SK-N-SH treated with all-trans-retinoic acid at 6 μM for 48 hours (cell line): ENCODE data around the gene DGUOK.

Source experiments
- ATAC-seq: fragments of 200-7000 bp; cut with Tn5 transposase; 3 replicates; pipeline ENCODE4 v1.9.1; 2020; ENCODE audit warnings: mild to moderate bottlenecking, moderate library complexity
- ARNTL ChIP-seq: fragments of 450-650 bp; formaldehyde crosslinking; IDR thresholded peaks from 2 replicates; pipeline ENCODE4 v1.5.0; 2020; ENCODE audit warnings: low read depth, mild to moderate bottlenecking, moderate library complexity, borderline replicate concordance
- CSDC2 ChIP-seq: fragments of 250-450 bp; sonication (Bioruptor Pico); IDR thresholded peaks from 2 replicates; pipeline ENCODE4 v1.5.0; 2020; ENCODE audit warnings: mild to moderate bottlenecking, moderate library complexity
- ESRRG ChIP-seq: fragments of 250-450 bp; sonication (Bioruptor Pico); IDR thresholded peaks from 2 replicates; pipeline ENCODE4 v1.6.1; 2021; ENCODE audit warnings: mild to moderate bottlenecking
- GLIS3 ChIP-seq: fragments of 250-450 bp; sonication (Bioruptor Pico); IDR thresholded peaks from 2 replicates; pipeline ENCODE4 v1.5.0; 2020; ENCODE audit warnings: mild to moderate bottlenecking, moderate library complexity
- ISL1 ChIP-seq: fragments of 250-450 bp; sonication (Bioruptor Pico); IDR thresholded peaks from 2 replicates; pipeline ENCODE4 v2.1.2; 2022; ENCODE audit warnings: mild to moderate bottlenecking, moderate library complexity
- OSR1 ChIP-seq: fragments of 250-450 bp; sonication (Bioruptor Pico); IDR thresholded peaks from 2 replicates; pipeline ENCODE4 v1.8.0; 2022; ENCODE audit warnings: moderate library complexity, mild to moderate bottlenecking, inconsistent platforms
- RARB ChIP-seq: fragments of 250-450 bp; sonication (Bioruptor Pico); IDR thresholded peaks from 2 replicates; pipeline ENCODE4 v1.8.0; 2021; ENCODE audit warnings: mild to moderate bottlenecking, moderate library complexity
- TCF4 ChIP-seq: fragments of 250-450 bp; sonication (Bioruptor Pico); IDR thresholded peaks from 2 replicates; pipeline ENCODE4 v1.8.0; 2021; ENCODE audit warnings: mild to moderate bottlenecking, moderate library complexity, borderline replicate concordance
- TOX ChIP-seq: fragments of 250-450 bp; sonication (Bioruptor Pico); IDR thresholded peaks from 2 replicates; pipeline ENCODE4 v1.8.0; 2021; ENCODE audit warnings: mild to moderate bottlenecking, moderate library complexity, borderline replicate concordance
- ZC3H10 ChIP-seq: fragments of 250-450 bp; sonication (Bioruptor Pico); IDR thresholded peaks from 2 replicates; pipeline ENCODE4 v1.5.1; 2021; ENCODE audit warnings: mild to moderate bottlenecking, moderate library complexity
- ZFP30 ChIP-seq: fragments of 450-650 bp; formaldehyde crosslinking; IDR thresholded peaks from 2 replicates; pipeline ENCODE4 v1.5.0; 2022; ENCODE audit warnings: mild to moderate bottlenecking, moderate library complexity
- ZNF565 ChIP-seq: fragments of 450-650 bp; formaldehyde crosslinking; conservative IDR thresholded peaks from 2 replicates; pipeline ENCODE4 v1.5.0; 2020; ENCODE audit warnings: low read depth, mild to moderate bottlenecking, moderate library complexity
- ZNF70 ChIP-seq: fragments of 450-650 bp; formaldehyde crosslinking; IDR thresholded peaks from 2 replicates; pipeline ENCODE4 v1.5.0; 2020; ENCODE audit warnings: mild to moderate bottlenecking, moderate library complexity
- ZNF8 ChIP-seq: fragments of 450-650 bp; formaldehyde crosslinking; IDR thresholded peaks from 2 replicates; pipeline ENCODE4 v1.5.0; 2020; ENCODE audit warnings: mild to moderate bottlenecking, moderate library complexity
- TF ChIP-seq, protein P1 (sequence below): fragments of 250-450 bp; sonication (Bioruptor Pico); IDR thresholded peaks from 2 replicates; pipeline ENCODE4 v1.5.0; 2020; ENCODE audit warnings: mild to moderate bottlenecking, moderate library complexity
- TF ChIP-seq, protein P2 (sequence below): fragments of 250-450 bp; sonication (Bioruptor Pico); IDR thresholded peaks from 2 replicates; pipeline ENCODE4 v1.8.0; 2021; ENCODE audit warnings: low read depth, mild to moderate bottlenecking, moderate library complexity, borderline replicate concordance
- TF ChIP-seq, protein P3 (sequence below): fragments of 250-450 bp; sonication (Bioruptor Pico); IDR thresholded peaks from 2 replicates; pipeline ENCODE4 v1.8.0; 2020; ENCODE audit warnings: mild to moderate bottlenecking, moderate library complexity, borderline replicate concordance
- TF ChIP-seq, protein P4 (sequence below): fragments of 250-450 bp; sonication (Bioruptor Pico); IDR thresholded peaks from 2 replicates; pipeline ENCODE4 v1.5.1; 2021; ENCODE audit warnings: mild to moderate bottlenecking, moderate library complexity
- TF ChIP-seq, protein P5 (sequence below): fragments of 250-450 bp; sonication (Bioruptor Pico); IDR thresholded peaks from 2 replicates; pipeline ENCODE4 v1.5.1; 2020; ENCODE audit warnings: low read depth, mild to moderate bottlenecking, moderate library complexity

DGUOK gene

DNA sequence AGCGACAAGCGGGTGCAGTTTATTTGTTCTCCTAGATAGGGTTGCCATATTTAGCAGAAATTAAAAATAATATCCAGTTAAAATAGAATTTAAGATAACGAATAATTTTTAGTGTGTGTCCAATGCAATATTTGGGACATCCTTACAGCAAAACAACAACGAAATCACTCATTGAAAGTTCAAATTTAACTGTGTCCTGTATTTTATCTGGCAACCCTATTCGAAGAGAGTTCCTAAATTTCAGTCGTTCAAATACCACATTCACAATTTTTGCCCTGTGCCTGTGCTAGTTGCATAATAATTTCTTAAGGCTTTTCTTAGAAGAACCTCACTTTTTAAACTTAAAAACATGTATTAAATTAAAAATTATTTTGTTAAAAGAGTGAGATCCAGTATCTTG, 664 bp downstream of the DGUOK start:
- no peak for ATAC-seq
- no peak for TF ChIP-seq ISL1 (CRISPR knock-in tag)
- TF ChIP-seq ZFP30 (CRISPR knock-in tag), result no peak
- TF ChIP-seq ZC3H10 (CRISPR knock-in tag), result no peak
- TF ChIP-seq, protein P1, sequence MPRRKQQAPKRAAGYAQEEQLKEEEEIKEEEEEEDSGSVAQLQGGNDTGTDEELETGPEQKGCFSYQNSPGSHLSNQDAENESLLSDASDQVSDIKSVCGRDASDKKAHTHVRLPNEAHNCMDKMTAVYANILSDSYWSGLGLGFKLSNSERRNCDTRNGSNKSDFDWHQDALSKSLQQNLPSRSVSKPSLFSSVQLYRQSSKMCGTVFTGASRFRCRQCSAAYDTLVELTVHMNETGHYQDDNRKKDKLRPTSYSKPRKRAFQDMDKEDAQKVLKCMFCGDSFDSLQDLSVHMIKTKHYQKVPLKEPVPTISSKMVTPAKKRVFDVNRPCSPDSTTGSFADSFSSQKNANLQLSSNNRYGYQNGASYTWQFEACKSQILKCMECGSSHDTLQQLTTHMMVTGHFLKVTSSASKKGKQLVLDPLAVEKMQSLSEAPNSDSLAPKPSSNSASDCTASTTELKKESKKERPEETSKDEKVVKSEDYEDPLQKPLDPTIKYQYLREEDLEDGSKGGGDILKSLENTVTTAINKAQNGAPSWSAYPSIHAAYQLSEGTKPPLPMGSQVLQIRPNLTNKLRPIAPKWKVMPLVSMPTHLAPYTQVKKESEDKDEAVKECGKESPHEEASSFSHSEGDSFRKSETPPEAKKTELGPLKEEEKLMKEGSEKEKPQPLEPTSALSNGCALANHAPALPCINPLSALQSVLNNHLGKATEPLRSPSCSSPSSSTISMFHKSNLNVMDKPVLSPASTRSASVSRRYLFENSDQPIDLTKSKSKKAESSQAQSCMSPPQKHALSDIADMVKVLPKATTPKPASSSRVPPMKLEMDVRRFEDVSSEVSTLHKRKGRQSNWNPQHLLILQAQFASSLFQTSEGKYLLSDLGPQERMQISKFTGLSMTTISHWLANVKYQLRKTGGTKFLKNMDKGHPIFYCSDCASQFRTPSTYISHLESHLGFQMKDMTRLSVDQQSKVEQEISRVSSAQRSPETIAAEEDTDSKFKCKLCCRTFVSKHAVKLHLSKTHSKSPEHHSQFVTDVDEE, result no peak
- no peak for TF ChIP-seq ESRRG (CRISPR knock-in tag)
- TF ChIP-seq, protein P2, sequence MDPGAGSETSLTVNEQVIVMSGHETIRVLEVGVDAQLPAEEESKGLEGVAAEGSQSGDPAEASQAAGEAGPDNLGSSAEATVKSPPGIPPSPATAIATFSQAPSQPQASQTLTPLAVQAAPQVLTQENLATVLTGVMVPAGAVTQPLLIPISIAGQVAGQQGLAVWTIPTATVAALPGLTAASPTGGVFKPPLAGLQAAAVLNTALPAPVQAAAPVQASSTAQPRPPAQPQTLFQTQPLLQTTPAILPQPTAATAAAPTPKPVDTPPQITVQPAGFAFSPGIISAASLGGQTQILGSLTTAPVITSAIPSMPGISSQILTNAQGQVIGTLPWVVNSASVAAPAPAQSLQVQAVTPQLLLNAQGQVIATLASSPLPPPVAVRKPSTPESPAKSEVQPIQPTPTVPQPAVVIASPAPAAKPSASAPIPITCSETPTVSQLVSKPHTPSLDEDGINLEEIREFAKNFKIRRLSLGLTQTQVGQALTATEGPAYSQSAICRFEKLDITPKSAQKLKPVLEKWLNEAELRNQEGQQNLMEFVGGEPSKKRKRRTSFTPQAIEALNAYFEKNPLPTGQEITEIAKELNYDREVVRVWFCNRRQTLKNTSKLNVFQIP (CRISPR knock-in tag), result no peak
- TF ChIP-seq RARB (CRISPR knock-in tag), result no peak
- TF ChIP-seq ZNF565 (CRISPR knock-in tag), result no peak
- TF ChIP-seq, protein P3, sequence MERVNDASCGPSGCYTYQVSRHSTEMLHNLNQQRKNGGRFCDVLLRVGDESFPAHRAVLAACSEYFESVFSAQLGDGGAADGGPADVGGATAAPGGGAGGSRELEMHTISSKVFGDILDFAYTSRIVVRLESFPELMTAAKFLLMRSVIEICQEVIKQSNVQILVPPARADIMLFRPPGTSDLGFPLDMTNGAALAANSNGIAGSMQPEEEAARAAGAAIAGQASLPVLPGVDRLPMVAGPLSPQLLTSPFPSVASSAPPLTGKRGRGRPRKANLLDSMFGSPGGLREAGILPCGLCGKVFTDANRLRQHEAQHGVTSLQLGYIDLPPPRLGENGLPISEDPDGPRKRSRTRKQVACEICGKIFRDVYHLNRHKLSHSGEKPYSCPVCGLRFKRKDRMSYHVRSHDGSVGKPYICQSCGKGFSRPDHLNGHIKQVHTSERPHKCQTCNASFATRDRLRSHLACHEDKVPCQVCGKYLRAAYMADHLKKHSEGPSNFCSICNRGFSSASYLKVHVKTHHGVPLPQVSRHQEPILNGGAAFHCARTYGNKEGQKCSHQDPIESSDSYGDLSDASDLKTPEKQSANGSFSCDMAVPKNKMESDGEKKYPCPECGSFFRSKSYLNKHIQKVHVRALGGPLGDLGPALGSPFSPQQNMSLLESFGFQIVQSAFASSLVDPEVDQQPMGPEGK (CRISPR knock-in tag), result no peak
- TF ChIP-seq TCF4 (CRISPR knock-in tag), result no peak
- no peak for TF ChIP-seq CSDC2 (CRISPR knock-in tag)
- TF ChIP-seq, protein P4, sequence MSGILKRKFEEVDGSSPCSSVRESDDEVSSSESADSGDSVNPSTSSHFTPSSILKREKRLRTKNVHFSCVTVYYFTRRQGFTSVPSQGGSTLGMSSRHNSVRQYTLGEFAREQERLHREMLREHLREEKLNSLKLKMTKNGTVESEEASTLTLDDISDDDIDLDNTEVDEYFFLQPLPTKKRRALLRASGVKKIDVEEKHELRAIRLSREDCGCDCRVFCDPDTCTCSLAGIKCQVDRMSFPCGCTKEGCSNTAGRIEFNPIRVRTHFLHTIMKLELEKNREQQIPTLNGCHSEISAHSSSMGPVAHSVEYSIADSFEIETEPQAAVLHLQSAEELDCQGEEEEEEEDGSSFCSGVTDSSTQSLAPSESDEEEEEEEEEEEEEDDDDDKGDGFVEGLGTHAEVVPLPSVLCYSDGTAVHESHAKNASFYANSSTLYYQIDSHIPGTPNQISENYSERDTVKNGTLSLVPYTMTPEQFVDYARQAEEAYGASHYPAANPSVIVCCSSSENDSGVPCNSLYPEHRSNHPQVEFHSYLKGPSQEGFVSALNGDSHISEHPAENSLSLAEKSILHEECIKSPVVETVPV (CRISPR knock-in tag), result no peak
- no peak for TF ChIP-seq OSR1 (CRISPR knock-in tag)
- no peak for TF ChIP-seq ARNTL
- TF ChIP-seq GLIS3 (CRISPR knock-in tag), result no peak

DNA sequence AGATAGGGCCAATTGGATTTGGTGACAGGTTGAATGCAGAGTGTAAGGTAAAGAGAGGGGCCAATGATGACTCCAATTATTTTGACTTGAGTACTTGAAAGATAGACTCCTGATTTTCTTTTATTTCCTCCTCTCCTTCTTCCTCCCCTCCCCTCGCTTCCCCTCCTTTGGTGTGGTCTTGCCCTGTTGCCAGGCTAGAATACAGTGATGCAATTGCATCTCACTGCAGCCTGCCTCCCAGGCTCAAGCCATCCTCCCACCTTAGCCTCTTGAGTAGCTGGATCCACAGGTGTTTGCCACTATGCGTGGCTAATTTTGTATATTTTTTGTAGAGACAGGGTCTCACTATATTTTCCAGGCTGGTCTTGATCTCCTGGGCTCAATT, 2.3 kb downstream of the DGUOK start:
- no peak for ATAC-seq
- TF ChIP-seq ZNF8 (CRISPR knock-in tag) (no peak), ZNF70 (CRISPR knock-in tag) (peak; percentile 35; the same call in 1 of the 2 replicates)

DNA sequence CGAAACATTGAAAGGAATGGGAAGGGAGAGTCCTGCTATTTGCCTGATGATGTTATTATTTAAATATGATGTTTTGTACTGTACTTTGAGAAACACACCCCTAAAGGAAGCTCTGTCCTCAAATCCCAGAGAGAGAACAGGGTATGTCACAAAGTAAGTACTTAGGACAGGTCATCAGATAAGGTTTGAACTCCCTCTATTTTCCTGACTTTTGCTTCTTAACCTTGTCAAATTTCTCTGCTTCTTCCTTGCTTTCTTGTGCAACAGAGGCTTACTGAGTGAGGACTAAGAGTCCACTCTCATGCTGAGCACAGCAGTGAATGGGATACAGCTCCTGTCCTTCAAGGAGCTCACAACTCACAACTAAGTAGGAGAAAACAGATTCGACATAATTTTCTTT, 3.7 kb downstream of the DGUOK start:
- TF ChIP-seq ZNF70 (CRISPR knock-in tag), result no peak
- no peak for ATAC-seq

DNA sequence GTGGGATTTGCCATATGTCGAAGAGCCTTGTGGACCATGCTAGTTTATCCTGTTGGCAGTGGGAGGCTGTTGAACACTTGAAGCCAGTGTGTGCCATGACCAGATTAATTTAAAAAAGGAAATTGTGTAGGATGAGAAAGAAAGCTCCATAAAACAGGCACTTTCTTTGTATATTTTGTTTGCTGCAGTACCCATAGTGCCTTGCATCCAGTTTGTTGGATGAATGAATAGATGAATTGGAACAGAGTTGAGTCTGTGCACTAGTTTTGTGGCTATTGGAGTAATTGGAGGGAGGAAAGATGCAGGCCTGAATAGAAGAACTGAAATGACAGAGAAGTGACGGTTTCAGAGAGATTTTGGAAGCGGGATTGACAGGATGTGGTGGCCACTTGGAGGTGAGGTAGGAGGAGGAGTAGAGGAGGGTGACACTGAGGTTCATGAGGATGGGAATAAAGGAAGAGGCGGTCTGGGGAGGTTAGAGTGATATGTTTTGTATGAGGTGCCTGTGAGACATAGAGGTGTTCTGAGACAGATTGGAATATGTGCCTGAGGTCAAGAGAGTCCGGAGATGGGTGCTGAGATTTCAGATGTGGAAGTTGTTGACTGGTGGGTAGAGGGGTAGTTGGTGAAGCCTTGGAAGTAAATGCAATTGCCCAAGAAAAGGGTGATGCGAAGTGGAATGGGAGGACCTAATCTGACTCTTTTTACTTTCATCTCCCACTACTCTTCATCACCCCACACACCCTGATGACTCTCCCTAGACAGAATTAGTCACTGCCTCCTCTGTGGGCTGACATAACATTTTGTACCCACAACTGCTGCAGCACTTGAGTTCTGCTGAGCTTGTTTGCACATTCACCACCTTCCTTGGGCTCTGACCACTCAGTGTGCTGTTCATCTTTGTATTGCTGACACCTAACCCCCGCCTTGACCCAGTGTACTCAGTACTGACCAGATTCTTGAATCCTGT, 5.1 kb downstream of the DGUOK start:
- no peak for ATAC-seq
- TF ChIP-seq ARNTL (no peak), TCF4 (CRISPR knock-in tag) (no peak), ZFP30 (CRISPR knock-in tag) (no peak), ZNF8 (CRISPR knock-in tag) (no peak), ESRRG (CRISPR knock-in tag) (no peak)

DNA sequence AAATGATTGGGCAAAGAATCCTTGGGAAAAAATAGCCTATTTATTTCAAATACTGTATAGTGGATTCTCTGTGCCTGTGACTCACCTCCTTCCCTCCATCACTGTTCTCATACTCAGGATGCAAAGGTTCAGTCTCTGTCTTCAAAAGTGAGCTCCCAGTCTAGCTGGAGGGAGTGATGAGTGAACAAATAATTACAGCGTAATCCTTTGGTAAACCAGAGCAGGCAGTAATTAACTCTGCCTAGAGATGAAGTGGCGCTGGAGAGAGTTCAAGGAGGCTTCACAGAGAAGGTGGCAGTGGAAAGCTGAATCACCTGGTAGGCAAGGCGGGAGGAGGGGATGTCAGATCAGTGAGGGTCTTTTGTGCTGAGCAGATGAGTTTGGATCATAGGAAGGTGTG, 6.5 kb downstream of the DGUOK start:
- ATAC-seq, result no peak
- TF ChIP-seq TOX (CRISPR knock-in tag) (no peak), RARB (CRISPR knock-in tag) (no peak)
- TF ChIP-seq, protein P1, result no peak
- TF ChIP-seq, protein P5, sequence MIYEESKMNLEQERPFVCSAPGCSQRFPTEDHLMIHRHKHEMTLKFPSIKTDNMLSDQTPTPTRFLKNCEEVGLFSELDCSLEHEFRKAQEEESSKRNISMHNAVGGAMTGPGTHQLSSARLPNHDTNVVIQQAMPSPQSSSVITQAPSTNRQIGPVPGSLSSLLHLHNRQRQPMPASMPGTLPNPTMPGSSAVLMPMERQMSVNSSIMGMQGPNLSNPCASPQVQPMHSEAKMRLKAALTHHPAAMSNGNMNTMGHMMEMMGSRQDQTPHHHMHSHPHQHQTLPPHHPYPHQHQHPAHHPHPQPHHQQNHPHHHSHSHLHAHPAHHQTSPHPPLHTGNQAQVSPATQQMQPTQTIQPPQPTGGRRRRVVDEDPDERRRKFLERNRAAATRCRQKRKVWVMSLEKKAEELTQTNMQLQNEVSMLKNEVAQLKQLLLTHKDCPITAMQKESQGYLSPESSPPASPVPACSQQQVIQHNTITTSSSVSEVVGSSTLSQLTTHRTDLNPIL (CRISPR knock-in tag), result no peak
- TF ChIP-seq, protein P2 (CRISPR knock-in tag), result no peak
